ENCODE measurements around the gene EFNA5.

DNA sequence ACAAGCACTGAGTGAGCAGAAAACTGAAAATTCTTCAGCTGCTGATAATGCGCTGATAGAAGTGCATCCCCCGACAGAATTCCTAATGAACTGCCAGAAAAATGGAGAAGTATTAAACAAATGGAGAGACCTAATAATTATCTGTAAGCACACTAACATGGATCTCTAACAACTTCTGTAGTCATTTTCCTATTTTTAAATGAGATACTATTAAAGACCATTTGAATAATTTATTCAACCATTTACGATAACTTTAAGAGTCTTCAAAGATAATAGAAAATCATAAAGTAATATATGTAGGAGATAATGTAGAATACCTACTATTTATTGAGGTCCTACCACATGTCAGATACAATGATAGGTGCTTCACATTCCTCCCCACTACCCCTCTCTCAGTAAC is 72.9 kb downstream of the EFNA5 start:
- TF ChIP-seq, protein P1, sequence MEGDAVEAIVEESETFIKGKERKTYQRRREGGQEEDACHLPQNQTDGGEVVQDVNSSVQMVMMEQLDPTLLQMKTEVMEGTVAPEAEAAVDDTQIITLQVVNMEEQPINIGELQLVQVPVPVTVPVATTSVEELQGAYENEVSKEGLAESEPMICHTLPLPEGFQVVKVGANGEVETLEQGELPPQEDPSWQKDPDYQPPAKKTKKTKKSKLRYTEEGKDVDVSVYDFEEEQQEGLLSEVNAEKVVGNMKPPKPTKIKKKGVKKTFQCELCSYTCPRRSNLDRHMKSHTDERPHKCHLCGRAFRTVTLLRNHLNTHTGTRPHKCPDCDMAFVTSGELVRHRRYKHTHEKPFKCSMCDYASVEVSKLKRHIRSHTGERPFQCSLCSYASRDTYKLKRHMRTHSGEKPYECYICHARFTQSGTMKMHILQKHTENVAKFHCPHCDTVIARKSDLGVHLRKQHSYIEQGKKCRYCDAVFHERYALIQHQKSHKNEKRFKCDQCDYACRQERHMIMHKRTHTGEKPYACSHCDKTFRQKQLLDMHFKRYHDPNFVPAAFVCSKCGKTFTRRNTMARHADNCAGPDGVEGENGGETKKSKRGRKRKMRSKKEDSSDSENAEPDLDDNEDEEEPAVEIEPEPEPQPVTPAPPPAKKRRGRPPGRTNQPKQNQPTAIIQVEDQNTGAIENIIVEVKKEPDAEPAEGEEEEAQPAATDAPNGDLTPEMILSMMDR (IDR thresholded peaks at IDR 0.05): no peak
- no peak for TF ChIP-seq ZFX (IDR thresholded peaks at IDR 0.05; ENCODE audit: borderline replicate concordance)

All from 22Rv1 (cell line).